Measurements from ENCODE around the gene MLLT3.

- TF ChIP-seq TAF1 (IDR thresholded peaks at IDR 0.05; ENCODE audit: low read depth, low read length) (no peak), SRF (IDR thresholded peaks at IDR 0.05; ENCODE audit: low read depth, low read length) (no peak), YY1 (IDR thresholded peaks at IDR 0.05; ENCODE audit: low read depth, low read length) (no peak)
Measured at GRCh38 chr9:20670395-20670794, 48.1 kb upstream of the MLLT3 start.

Measured in H1 (cell line).